Measurements from ENCODE around the gene ASGR2.
"Not testable (repeated sequence)": the region's sequence is repeated elsewhere in the genome, so short reads cannot be mapped to it uniquely, and the experiment has no call there.

Gene ASGR2

GRCh38 chr17:7107012-7107754 lies 7.4 kb downstream of the ASGR2 start:
- no peak for DNase-seq (ENCODE audit: low read depth in 1 of 2, low spot score in 1 of 2)
- TF ChIP-seq JUND (IDR thresholded peaks at IDR 0.05; ENCODE audit: low read depth): no peak
- in situ Hi-C loops (cut with HindIII; ENCODE audit: low pct_unique_long_range_greater_than_20kb, low sequenced_read_pairs): no loop called here

- in situ Hi-C loops (cut with HindIII; ENCODE audit: low pct_unique_long_range_greater_than_20kb, low sequenced_read_pairs): no loop called here
- no peak for DNase-seq (ENCODE audit: low read depth in 1 of 2, low spot score in 1 of 2)
- no peak for TF ChIP-seq JUND (IDR thresholded peaks at IDR 0.05; ENCODE audit: low read depth)
Measured at GRCh38 chr17:7102421-7102820, 12.2 kb downstream of the ASGR2 start.

GRCh38 chr17:7101531-7101930 lies 13.1 kb downstream of the ASGR2 start:
- DNase-seq (ENCODE audit: low read depth in 1 of 2, low spot score in 1 of 2): no peak
- no peak for TF ChIP-seq JUND (IDR thresholded peaks at IDR 0.05; ENCODE audit: low read depth)
- in situ Hi-C loops (cut with HindIII; ENCODE audit: low pct_unique_long_range_greater_than_20kb, low sequenced_read_pairs): no loop called here

- in situ Hi-C loops (cut with HindIII; ENCODE audit: low pct_unique_long_range_greater_than_20kb, low sequenced_read_pairs); DNase-seq (ENCODE audit: low read depth in 1 of 2, low spot score in 1 of 2): not testable (repeated sequence)
Measured at GRCh38 chr17:7100641-7101379, 13.8 kb downstream of the ASGR2 start.

- DNase-seq (ENCODE audit: low read depth in 1 of 2, low spot score in 1 of 2): no peak
- TF ChIP-seq JUND (IDR thresholded peaks at IDR 0.05; ENCODE audit: low read depth): no peak
- in situ Hi-C loops (cut with HindIII; ENCODE audit: low pct_unique_long_range_greater_than_20kb, low sequenced_read_pairs): no loop called here
Measured at GRCh38 chr17:7098802-7099459, 15.7 kb downstream of the ASGR2 start.

- no peak for TF ChIP-seq JUND (IDR thresholded peaks at IDR 0.05; ENCODE audit: low read depth)
- DNase-seq (ENCODE audit: low read depth in 1 of 2, low spot score in 1 of 2): no peak
- in situ Hi-C loops (cut with HindIII; ENCODE audit: low pct_unique_long_range_greater_than_20kb, low sequenced_read_pairs): no loop called here
Measured at GRCh38 chr17:7097940-7098339, 16.7 kb downstream of the ASGR2 start.

- TF ChIP-seq JUND (IDR thresholded peaks at IDR 0.05; ENCODE audit: low read depth): no peak
- DNase-seq (ENCODE audit: low read depth in 1 of 2, low spot score in 1 of 2): no peak
- in situ Hi-C loops (cut with HindIII; ENCODE audit: low pct_unique_long_range_greater_than_20kb, low sequenced_read_pairs): no loop called here
Measured at GRCh38 chr17:7095625-7096024, 19.0 kb downstream of the ASGR2 start.

- no peak for TF ChIP-seq JUND (IDR thresholded peaks at IDR 0.05; ENCODE audit: low read depth)
- in situ Hi-C loops (cut with HindIII; ENCODE audit: low pct_unique_long_range_greater_than_20kb, low sequenced_read_pairs): no loop called here
- DNase-seq (ENCODE audit: low read depth in 1 of 2, low spot score in 1 of 2): no peak
Measured at GRCh38 chr17:7094652-7095019, 20.0 kb downstream of the ASGR2 start.

GRCh38 chr17:7091311-7092005 lies 23.2 kb downstream of the ASGR2 start:
- in situ Hi-C loops (cut with HindIII; ENCODE audit: low pct_unique_long_range_greater_than_20kb, low sequenced_read_pairs); DNase-seq (ENCODE audit: low read depth in 1 of 2, low spot score in 1 of 2): not testable (repeated sequence)

- DNase-seq (ENCODE audit: low read depth in 1 of 2, low spot score in 1 of 2); in situ Hi-C loops (cut with HindIII; ENCODE audit: low pct_unique_long_range_greater_than_20kb, low sequenced_read_pairs): not testable (repeated sequence)
Measured at GRCh38 chr17:7089570-7089969, 25.1 kb downstream of the ASGR2 start.

GRCh38 chr17:7088442-7088841 lies 26.2 kb downstream of the ASGR2 start:
- in situ Hi-C loops (cut with HindIII; ENCODE audit: low pct_unique_long_range_greater_than_20kb, low sequenced_read_pairs); DNase-seq (ENCODE audit: low read depth in 1 of 2, low spot score in 1 of 2): not testable (repeated sequence)

- DNase-seq (ENCODE audit: low read depth in 1 of 2, low spot score in 1 of 2): no peak
- TF ChIP-seq JUND (IDR thresholded peaks at IDR 0.05; ENCODE audit: low read depth): no peak
- in situ Hi-C loops (cut with HindIII; ENCODE audit: low pct_unique_long_range_greater_than_20kb, low sequenced_read_pairs): no loop called here
Measured at GRCh38 chr17:7084088-7084487, 30.5 kb downstream of the ASGR2 start.

GRCh38 chr17:7083592-7083991 lies 31.0 kb downstream of the ASGR2 start:
- TF ChIP-seq JUND (IDR thresholded peaks at IDR 0.05; ENCODE audit: low read depth): no peak
- no peak for DNase-seq (ENCODE audit: low read depth in 1 of 2, low spot score in 1 of 2)
- in situ Hi-C loops (cut with HindIII; ENCODE audit: low pct_unique_long_range_greater_than_20kb, low sequenced_read_pairs): no loop called here
